Muscle of arm (tissue), 12 donors: ENCODE data around the gene HOXA4. TPM values are rescaled to one million over a fixed set of nuclear protein-coding genes. Genes with fewer than 3 reads are reported as not detected.

ENCODE experiments used
- DNase-seq: peaks from one replicate; pipeline ENCODE4 v3.0.0-alpha.2; 2013
- polyA plus RNA-seq, 12 donors: library from polyadenylated mRNA; unstranded; fragments of 120-200 nt; gene quantifications; one replicate each; pipeline ENCODE4 v1.2.1, GENCODE V29; 2013; ENCODE audit not compliant: insufficient read length in 12 of 12

HOXA4 gene
- polyA plus RNA-seq, 12 donors, result 15.4 to 32.6 (median 27.3) TPM; not detected in 1

DNA sequence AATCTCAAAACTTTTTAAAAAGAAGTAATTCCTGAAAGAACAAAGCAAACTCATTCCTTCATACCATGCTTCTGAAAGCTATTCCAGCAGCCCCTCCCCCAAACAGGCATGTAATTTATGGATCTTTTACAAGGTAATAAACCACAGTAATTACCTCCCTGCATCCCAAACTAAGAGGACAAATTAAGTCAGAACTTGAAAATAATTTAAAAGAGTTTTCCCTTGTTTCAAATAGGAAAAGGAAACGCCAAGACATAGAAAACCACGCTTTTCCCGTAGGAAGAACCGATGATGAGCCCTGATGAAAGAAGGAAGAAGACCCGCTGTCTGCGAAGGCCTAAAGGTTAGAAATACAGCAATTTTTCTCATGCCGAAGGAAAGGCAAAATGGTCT lies 8.9 kb downstream of the HOXA4 start:
- no peak for DNase-seq

DNA sequence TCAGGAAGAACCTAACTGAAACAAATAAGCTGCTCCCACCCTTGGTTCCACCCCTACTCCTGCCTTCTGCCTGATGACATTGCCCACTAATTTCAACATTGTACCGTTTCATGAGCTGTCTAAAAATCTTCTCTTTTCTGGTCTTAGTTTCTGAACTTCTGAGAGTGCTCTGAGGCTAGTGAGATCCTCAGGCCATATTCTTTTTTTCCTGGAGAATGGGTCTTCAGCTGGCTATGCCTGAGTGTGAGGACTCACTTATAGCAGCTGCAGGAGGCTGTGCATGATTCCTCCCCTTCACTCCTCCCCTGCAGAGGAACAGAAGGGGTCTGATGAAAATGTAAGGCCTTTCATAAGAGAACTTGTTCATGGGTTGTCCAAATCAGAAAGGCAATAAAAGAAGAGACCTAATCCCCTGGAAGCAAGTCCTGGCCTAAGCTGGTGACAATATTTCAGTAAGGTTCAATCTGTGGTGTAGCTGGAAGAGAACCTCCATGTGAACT lies 11.1 kb downstream of the HOXA4 start:
- DNase-seq, result no peak

DNA sequence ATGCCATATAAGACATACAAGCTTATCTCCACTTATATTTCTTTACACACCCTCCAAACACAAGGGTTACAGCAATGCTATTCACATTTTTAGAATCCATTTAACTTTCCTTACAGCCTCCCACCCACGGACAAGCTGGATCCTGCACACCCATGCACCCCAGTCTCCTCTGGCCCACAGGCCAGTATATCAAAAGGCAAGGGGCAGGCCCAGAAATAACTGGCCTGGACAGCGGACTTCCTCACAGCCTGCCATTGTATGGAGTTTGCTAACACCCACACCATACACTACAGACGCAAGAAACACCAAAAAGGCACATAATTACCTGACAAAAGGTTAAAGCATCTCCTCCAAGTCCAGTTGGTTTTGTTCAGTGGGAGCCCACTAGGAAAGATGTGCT lies 12.0 kb downstream of the HOXA4 start:
- no peak for DNase-seq

DNA sequence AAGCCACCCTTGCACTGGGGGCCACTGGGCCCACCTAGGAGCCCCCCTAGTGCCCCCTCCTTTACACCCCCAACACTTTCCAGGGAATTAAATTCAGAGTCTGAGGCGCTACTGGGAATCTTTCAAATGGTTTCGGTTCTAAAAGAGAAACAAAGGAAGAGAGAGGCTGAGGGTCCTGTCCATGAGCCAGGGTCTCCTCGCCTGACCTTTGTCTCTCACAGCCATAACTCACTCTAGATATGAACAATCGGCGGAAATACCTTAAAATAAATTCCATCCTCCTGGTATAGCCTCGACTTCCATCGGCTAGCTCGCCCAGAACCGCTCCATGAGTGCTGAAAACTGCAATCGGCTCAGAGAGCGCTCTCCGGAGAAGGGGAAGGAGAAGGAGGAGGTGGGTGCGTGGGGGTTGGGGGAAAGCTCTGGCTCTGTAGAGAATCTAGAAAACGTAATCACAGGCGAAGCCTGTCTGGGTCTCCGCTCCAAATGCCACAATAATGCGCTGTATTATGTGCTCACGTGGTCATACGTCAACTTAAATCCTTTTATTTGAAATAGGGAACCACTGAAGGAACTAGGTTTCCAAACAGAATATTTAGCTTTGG lies 12.6 kb downstream of the HOXA4 start:
- no peak for DNase-seq

DNA sequence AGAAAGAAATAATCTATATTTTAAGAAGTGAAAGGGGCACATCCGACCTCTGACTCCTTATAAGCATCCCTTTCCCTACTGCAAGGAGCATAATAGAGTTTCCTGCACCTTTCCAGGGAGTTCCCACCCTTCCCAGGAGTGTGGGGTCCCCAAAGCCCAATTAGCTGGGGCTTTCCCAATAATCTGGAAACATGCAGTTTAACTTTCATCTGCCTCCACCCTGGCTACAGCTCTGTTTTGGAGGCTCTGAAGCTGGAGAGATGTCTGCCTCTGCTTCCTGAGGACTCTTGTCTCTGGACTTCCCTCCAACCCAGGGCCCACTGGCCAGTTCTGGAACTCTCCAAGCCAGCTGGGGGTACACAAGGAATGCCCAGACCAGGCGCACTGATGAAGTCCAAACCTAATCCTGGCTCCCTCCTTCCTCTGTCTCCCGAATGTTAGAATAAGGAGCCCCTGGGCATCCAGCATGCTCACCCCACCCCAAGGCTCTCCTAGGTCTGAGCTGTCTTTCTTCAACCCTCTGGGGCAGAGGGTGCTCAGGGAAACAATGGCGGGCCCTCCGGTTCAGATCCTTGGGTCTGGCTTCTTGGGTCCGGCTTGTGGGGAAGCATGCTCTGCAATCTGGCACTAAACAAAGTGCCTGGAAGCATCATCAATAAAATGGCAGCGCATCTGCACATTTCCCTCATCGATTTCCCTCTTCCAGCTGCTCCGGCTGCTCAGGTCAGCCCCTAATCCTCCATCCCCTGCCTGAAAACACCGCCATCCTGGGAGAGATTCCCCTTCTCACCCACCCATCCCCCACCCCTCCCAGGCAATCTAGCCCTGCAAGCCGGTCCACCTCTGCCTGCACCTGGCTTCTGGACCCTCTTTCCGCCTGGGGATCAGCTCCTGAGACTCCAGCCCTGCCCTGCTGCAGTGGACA lies 13.3 kb downstream of the HOXA4 start:
- DNase-seq, result no peak

DNA sequence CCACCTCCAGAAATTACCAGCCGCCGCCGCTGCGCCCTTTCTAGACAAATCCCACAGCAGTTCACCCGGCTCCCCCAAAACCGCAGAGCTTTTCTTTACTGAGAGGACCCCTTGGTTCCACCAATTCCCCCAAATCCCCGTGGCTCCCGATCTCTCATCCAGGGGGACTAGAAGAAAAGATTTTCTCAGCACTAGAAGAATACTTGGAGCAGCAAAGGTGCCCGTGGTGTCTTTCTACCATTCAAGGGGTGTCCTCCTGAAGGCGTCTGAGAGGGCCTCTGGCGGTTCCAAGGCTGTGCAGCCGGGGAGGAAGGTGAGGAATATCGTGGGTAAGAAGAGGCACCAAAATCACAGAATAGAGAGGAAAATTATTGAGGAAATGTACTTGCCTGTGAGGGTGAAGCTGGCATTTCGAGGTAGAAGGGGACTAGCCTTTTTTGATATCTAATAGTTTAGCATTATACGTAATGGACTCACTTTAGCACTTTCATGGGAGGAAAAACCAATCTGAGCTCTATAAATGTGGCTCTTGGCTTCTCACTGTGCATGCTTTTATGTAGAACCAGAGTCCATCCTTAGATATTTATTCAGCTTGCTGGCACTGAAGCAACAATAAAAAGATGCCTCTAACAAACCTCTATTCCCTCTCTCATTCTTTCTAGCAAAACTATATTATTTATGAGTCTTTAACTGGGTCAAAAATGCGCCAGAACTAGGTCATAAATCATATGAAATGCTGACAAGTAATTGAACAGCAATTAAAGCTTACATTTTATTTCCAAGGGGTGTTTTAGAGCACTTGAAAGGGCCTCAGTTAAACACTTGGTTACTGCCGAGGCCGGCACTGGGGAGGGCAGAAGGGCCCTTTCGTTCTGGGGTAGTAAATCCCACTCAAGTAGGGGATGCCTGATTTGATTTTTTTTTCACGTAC lies 14.3 kb downstream of the HOXA4 start:
- no peak for DNase-seq

DNA sequence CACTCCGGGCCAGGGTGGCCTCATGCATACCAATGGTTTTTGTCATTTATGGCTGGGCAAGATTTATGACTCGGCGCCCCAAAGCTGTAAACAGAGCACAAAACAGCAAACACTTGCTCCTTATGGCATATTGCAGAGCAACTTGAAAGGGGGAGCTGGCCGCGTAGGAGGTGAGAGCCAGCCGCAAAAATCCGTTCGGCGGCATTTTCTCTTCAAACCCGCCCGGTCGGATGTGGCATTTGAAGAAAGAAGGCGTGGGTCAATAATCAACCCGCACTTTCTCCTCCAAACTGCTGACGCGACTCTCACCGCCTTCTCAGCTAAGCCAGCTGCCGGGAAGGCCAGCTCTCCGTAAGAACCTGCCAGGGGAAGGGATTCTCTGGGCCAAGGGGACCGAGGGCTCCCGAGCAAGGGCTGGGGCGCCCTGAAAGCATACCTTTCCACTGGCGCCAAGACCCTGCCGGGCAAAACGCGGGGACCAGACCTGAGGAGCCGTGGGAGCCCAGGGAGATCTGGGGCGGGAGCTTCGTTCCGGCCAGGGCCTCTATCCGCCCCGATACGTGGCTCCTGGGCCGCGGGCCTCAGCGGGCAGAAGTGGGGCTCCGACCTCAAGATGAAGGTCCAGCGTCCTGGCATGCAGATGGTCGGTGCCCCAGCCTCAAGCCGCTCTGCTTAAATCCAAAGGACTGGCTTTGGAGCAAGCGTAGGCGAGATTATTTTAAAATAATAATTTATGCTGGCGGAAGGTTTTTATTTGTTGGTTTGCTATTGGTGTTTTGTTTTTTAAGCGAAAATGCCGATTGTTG lies 15.1 kb downstream of the HOXA4 start:
- no peak for DNase-seq

DNA sequence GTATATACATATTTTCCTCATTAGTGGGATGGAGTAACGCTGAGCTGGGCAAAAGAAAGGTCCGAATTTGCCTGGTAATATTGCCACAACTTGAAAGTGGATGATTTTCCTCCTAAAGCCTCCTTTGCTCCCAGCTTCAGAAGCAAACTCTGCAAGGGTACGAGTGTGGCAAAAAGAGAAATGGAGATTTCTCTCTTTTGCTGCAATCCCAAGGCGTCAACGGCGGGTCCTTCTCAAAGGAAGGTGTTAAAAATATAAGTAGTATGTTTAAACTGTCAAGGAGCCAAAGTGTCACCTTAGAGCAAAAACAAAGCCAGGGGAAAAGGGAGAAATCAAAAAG lies 15.7 kb downstream of the HOXA4 start:
- no peak for DNase-seq

DNA sequence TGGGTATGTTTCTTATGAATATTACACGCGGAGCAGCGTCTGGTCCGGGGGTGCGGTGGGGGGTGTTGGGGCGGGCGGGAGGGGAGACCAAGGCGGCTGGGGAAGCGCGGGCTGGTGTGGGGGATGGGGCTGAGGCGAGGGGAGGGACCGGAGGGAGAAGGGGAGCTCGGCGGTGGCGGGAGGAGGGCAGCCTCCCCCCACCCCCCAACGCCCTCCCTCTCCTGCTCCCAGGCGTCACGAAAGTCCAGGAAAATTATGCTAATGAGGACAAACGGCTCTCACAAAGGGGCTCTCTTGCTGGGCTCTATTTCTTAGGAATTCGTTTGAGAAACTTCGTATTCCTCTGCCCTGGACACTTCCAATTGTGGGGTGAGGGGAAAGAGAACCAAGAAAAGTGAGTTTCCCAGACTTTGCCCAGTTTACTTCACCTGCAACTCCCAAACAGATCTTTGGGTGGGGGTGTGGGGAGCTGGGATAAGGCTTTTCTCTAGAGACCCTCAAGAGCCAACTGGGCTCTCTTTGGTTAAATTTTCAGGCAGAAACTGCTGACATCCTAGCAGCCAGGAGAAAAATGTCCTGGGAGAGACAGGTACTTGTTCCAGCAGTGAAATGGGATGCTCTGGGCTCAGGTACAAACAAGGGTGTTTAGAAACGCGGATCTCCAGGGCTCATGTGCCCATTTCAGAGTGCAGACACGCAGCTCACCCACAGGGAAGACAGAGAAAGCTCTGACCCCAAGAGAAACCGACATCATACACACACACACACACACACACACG lies 16.4 kb downstream of the HOXA4 start:
- no peak for DNase-seq

DNA sequence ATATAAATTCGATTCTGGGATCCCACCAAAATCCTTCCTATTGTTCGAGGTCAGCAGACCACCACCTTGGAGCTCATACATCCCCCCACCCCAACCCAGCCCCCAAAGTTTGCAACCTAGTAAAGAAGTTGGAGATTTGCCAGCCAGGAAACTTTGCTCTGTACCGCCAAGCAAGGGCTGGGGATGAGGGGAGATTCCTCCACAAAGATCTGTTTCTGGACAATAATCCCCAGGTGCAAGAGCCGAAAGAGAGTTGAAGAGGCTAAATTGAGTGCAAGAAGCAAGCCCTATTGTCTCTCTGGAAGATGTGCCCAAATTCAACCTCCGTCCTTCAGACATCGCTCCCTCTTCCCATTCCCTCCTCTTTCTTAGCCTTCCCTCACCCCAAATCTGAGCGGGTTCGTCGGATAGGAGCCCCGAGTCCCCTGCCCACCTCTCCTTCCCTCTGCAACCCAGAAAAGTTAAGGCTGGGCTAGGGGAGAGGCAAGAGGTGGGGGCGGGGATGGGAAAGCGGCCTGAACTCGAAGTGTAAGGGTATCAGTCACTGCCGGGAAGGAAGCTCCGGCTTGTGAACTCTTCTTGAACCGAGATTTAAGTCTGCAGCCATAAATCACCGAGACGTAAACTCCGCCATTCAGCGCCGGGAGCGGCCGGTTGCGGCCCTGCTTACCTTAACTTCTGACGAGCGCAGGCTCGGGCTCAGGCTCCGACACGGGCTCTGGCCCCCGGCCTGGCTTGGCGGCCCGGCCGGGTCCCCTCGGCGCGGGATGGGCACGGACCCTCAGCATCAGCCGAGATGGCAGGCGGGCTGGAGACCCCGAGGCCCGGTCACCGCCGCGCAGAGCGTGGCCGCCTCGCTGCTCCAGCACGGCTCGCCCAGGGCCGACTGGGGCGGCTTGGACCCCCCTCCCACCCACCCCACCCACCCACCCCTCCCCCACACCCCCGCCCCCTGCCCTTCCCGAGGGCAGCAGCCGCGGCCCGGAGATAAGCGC lies 17.3 kb downstream of the HOXA4 start:
- DNase-seq, result no peak

DNA sequence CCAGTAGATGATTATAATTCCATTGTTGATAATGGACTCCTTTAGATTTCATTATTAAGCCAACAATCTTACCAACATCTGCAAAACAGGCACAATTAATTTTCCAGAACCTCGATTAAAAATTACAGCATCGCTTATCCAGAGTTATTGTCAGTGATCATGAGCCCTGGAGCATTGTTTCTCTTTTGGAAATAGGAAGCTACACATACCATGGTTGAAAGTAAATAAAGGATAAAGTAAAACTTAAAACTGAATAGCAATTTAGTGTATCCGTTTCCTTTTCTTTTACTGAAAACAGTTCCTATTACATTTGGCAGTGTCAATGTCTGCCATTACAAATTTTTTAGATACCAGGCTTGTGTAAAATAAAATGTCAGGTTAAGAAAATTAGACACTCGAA lies 18.2 kb downstream of the HOXA4 start:
- no peak for DNase-seq

DNA sequence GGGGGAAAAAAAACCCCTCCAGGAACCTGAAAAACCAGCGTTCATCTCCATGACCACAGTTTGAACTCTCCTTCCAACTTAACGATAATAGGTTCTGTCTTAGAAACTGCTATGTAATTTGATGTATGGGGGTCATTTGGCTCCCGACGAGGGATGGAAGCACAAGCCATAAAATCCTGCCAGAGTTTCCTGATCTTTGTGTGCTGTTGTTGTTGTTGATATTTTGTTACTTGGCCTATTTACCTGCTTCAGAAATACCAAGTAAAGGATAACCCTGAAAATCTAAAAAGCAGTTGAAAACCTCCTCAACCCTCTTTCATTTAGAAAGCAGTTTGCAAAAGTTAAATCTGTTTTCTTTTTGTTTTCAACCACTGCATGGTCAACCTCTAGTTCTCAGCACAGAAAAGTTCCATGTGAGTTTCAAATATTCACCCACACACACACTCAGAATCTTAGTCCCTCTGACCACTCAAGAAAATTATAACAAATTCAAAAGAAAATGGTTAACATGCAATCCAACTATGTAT lies 18.7 kb downstream of the HOXA4 start:
- DNase-seq, result no peak

DNA sequence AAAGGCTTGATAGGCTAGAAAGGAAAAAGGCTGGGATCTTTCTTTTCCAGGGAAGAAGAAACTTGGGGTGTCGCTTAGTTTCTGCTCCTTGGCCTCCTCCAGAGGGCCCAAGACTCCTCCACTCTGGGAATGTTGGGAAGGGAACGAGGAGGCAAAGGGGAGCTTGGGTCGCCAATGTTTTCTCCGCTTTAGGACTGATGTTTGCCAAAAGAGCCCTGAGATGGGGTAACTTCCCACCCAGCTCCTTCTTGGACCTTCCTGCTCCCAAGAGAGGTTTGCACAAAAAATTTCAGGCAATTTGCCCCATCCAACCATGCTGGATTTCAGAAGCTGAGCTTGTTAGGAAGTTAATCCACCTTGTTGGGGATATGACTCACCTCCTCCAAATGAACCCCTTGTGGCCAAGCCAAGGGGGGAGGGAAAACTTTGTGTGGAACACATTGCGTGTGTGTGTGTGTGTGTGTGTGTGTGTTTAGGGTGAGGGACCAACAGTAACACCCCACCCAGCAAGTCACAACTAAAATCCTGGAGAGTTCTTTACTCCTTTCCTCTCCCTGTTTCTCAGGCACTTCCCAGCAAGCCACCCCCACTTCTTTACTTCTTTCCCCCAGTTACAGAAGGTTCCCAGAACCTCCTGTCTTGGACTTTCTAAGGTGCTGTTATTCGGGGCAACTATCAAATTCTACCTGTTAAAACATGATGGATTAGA lies 19.4 kb downstream of the HOXA4 start:
- DNase-seq, result no peak

DNA sequence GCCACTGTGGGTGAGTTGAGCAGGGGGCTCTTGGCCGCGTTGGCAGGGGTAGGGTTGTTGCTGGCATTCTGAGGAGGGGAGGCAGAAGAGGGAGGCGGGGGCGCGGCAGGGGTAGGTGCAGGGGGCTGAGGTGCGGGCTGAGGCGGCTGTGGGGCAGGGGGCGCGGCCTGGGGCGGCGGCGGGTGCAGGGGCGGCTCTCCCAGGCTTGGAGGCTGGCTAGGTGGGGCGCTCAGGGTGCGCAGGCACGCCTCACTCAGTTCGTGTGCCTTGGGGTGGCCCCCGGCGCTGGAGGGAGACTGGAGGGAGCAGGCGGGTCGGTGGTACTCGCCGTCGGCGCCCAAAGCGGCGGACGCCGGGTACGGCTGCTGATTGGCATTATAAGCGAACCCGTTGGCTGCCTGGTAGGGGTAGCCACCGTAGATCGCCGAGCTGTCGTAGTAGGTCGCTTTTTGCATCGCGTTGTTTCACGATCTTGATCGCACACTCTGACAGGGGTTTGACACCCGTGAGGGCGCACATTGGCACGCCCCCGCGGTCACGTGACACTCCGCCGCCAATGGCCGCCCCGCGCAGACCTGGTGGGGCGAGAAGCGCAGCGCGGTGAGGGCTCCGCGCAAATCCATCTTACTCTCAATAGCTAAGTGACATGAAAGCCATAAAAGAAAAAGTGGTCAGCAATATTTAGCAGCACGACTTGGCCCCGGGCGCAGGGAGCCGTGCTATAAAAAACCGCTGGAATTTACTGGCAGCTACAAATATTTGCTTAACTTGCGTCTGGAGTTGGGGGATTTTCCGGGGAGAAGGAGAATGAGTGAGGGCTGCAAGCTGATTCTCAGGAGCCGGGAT lies 20.1 kb downstream of the HOXA4 start:
- no peak for DNase-seq

DNA sequence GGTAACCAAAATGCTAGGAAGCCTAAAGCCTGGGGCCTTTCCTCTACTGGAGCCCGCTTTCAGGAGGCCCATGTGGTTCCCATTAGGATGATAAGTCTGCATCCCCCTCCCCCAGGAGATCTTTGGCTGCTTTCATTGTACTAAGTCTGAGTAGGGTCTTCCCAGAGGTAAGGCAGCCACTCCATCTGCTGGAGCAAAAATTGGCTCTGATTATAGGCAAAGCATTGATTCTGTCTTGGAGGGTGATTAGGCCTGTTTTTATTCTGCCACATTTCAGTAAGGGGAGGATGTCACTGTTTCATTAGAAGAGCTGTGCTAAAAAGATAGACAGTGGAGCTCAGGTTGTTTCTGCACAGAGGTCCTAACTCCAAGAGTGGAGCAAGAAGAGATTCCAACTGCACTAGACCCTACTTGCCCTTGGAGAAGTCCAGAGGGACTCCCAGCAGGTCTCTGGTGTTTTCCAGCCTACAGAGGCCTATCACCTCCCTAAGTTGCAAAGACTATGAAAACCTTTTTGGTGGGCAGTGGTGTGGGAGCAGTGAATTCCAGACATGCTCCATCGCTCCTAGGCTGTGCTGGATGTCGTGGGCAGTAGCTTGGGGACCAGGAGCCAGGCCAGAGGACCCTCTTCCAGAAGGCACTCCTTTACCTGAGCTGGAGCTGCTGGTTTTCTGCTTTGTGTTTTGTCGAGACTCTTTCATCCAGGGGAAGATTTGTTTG lies 20.9 kb downstream of the HOXA4 start:
- no peak for DNase-seq

DNA sequence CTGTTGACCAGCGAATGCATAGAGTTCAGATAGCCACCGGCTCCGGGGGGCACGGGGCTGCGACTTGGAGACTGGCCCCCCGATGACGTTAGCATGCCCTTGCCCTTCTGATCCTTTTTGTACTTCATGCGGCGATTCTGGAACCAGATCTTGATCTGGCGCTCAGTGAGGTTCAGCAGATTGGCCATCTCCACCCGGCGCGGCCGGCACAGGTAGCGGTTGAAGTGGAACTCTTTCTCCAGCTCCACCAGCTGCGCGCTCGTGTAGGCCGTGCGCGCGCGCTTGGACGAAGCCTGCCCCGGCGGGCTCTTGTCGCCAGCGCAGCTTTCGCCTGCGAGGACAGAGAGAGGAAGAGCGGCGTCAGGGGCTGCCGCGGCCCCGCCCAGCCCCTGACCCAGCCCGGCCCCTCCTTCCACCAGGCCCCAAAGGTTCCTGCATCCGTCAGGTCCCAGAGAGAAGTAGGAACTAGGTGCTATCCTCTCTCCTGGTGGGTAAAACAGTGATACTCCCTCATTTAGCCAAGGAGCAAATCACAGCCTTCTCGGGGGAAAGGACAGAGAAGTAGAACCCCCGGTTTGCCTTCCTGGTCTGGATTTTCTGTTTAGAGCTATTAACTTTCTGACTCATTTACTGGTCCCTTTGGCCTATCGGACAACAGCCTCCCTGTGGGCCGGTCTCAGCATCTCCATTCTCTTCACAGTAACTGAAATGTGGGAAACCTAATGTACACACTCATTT lies 22.0 kb downstream of the HOXA4 start:
- DNase-seq, result no peak
